ENCODE data around the gene FAM149A.

Gene FAM149A

GRCh38 chr4:186203406-186203805 lies 98.9 kb downstream of the FAM149A start:
- no peak for TF ChIP-seq CTCF (IDR thresholded peaks at IDR 0.05; ENCODE audit: low read depth, low read length, missing control alignments)
- peak overlapping the region; percentile 41; the same call in 1 of the 2 replicates for H3K4me3 ChIP-seq (replicated peaks; ENCODE audit: low read depth, low read length)
- no peak for DNase-seq (ENCODE audit: extremely low read depth, low read depth)

- TF ChIP-seq CTCF (IDR thresholded peaks at IDR 0.05; ENCODE audit: low read depth, low read length, missing control alignments): no peak
- peak overlapping the region; percentile 41 for H3K4me3 ChIP-seq (replicated peaks; ENCODE audit: low read depth, low read length)
- DNase-seq (ENCODE audit: extremely low read depth, low read depth): no peak
These were observed 99.6 kb downstream of the FAM149A start for GRCh38 chr4:186204103-186204559.

- no peak for TF ChIP-seq CTCF (IDR thresholded peaks at IDR 0.05; ENCODE audit: low read depth, low read length, missing control alignments)
- no peak for DNase-seq (ENCODE audit: extremely low read depth, low read depth)
- peak overlapping the region; percentile 41 for H3K4me3 ChIP-seq (replicated peaks; ENCODE audit: low read depth, low read length)
These were observed 100.2 kb downstream of the FAM149A start for GRCh38 chr4:186204686-186205085.

GRCh38 chr4:186205156-186205555 lies 100.7 kb downstream of the FAM149A start:
- DNase-seq (ENCODE audit: extremely low read depth, low read depth): no peak
- no peak for TF ChIP-seq CTCF (IDR thresholded peaks at IDR 0.05; ENCODE audit: low read depth, low read length, missing control alignments)
- peak overlapping the region; percentile 41 for H3K4me3 ChIP-seq (replicated peaks; ENCODE audit: low read depth, low read length)

- H3K4me3 ChIP-seq (replicated peaks; ENCODE audit: low read depth, low read length): no peak overlapping the region
- DNase-seq (ENCODE audit: extremely low read depth, low read depth): no peak
- TF ChIP-seq CTCF (IDR thresholded peaks at IDR 0.05; ENCODE audit: low read depth, low read length, missing control alignments): no peak
These were observed 112.0 kb downstream of the FAM149A start for GRCh38 chr4:186216465-186217024.

- H3K4me3 ChIP-seq (replicated peaks; ENCODE audit: low read depth, low read length): no peak overlapping the region
- no peak for DNase-seq (ENCODE audit: extremely low read depth, low read depth)
- no peak for TF ChIP-seq CTCF (IDR thresholded peaks at IDR 0.05; ENCODE audit: low read depth, low read length, missing control alignments)
These were observed 113.3 kb downstream of the FAM149A start for GRCh38 chr4:186217733-186218293.

Measured in HFF-Myc (cell line).